HPDE6-E6E7 (cell line): ENCODE data around the gene TNFRSF14.

Experiments used
- DNase-seq: peaks from one replicate; pipeline ENCODE4 v3.0.0; 2011; ENCODE audit warnings: missing footprints; ENCODE audit errors: extremely low spot score

The TNFRSF14 gene

GRCh38 chr1:2587860-2588571 lies 31.8 kb downstream of the TNFRSF14 start:
- no peak for DNase-seq

GRCh38 chr1:2588661-2589430 lies 32.7 kb downstream of the TNFRSF14 start:
- DNase-seq: no peak

GRCh38 chr1:2589431-2590232 lies 33.5 kb downstream of the TNFRSF14 start:
- no peak for DNase-seq

GRCh38 chr1:2590233-2591141 lies 34.3 kb downstream of the TNFRSF14 start:
- DNase-seq: no peak

- DNase-seq: no peak
These were observed 35.0 kb downstream of the TNFRSF14 start for GRCh38 chr1:2591233-2591580.

GRCh38 chr1:2591581-2592261 lies 35.5 kb downstream of the TNFRSF14 start:
- DNase-seq: no peak

- DNase-seq: no peak
These were observed 36.5 kb downstream of the TNFRSF14 start for GRCh38 chr1:2592672-2593071.

GRCh38 chr1:2593251-2593878 lies 37.2 kb downstream of the TNFRSF14 start:
- DNase-seq: no peak

- peak; percentile 23 for DNase-seq
These were observed 38.0 kb downstream of the TNFRSF14 start for GRCh38 chr1:2594001-2594640.

- no peak for DNase-seq
These were observed 38.5 kb downstream of the TNFRSF14 start for GRCh38 chr1:2594641-2595131.

GRCh38 chr1:2595261-2595811 lies 39.2 kb downstream of the TNFRSF14 start:
- no peak for DNase-seq

GRCh38 chr1:2595812-2596529 lies 39.8 kb downstream of the TNFRSF14 start:
- DNase-seq: no peak

GRCh38 chr1:2596530-2597333 lies 40.6 kb downstream of the TNFRSF14 start:
- no peak for DNase-seq

- DNase-seq: no peak
These were observed 41.5 kb downstream of the TNFRSF14 start for GRCh38 chr1:2597441-2598328.

GRCh38 chr1:2598329-2598931 lies 42.3 kb downstream of the TNFRSF14 start:
- no peak for DNase-seq

- DNase-seq: no peak
These were observed 45.6 kb downstream of the TNFRSF14 start for GRCh38 chr1:2601721-2602303.
